Measurements from ENCODE around the gene KDM2A. TPM values are rescaled to one million over a fixed set of nuclear protein-coding genes. Genes with fewer than 3 reads are reported as not detected.
"Not testable (repeated sequence)": the region's sequence is repeated elsewhere in the genome, so short reads cannot be mapped to it uniquely, and the experiment has no call there.

Gene KDM2A
- total RNA-seq, 1 experiment from 2014 or later, result 121 TPM

DNA sequence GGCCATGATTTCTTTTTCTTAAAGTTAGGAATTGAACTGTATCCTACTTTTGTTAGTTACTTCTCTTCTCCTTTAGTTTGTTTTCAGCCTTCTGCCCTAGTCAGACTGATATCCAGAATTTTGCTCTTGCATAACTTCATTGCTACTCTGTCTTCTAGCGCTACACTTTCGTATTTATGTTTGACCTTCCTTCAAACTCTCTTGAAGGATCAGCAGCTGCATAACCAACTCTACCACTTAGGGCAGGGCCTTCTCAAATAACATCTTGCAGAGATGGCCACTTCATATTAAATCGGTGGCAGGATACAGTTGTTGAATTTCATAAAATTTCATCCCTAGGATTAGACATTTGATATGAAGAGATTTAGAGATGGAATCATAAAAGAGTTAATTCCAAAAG is 43.9 kb downstream of the KDM2A start:
- intact Hi-C loops (cut with micrococcal nuclease; ENCODE audit: unreplicated experiment), result no loop called here
- Histone ChIP-seq H3K27ac (ENCODE audit: low read depth, low read length, poor library complexity, severe bottlenecking) (no peak overlapping the region), H3K36me3 (ENCODE audit: insufficient read depth, low read length, poor library complexity, severe bottlenecking) (no peaks in the 10 kb centered on the region), H3K4me3 (ENCODE audit: low read depth, low read length, poor library complexity, severe bottlenecking) (no peak overlapping the region), H3K27me3 (replicated peaks; ENCODE audit: insufficient read depth, low read depth, low read length, poor library complexity) (no peaks in the 10 kb centered on the region), H3K9me3 (ENCODE audit: low read depth, low read length, poor library complexity, severe bottlenecking) (no peaks in the 10 kb centered on the region), H3K4me1 (ENCODE audit: insufficient read depth, low read length, poor library complexity, severe bottlenecking) (peaks cover 47% of the 10 kb centered on the region)
- no TSS peak for BruUV-seq (replicated peaks)
- ChIA-PET POLR2A (ENCODE audit: low non-redundant PET) (no interaction called here), CTCF (no interaction called here)
- TF ChIP-seq EZH2 (IDR thresholded peaks at IDR 0.05; ENCODE audit: borderline replicate concordance, low read depth, low read length, poor library complexity, severe bottlenecking), result no peak
- no peak for TF ChIP-seq CTCF (conservative IDR thresholded peaks at IDR 0.05; ENCODE audit: low read depth, low read length)
- no peak for DNase-seq (ENCODE audit: low spot score)

DNA sequence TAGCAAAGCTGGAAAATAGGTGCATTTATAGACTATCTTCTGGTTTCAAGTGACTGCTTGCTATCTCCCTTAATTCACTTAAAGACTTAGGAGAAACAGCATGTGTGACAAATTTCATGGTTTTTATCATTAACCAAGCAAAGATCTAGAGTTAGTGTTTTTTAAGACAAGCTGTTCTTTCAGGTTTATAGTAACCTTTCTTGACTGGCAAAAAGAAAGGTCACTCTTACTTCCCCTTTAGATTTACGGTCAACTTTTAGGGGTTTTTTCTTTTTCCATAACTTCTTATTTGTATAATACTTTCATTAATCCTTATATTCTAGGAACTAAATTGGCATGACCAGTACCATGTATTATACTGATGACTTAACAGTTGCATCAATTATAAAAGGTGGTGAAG is 46.6 kb downstream of the KDM2A start:
- TF ChIP-seq CTCF (conservative IDR thresholded peaks at IDR 0.05; ENCODE audit: low read depth, low read length), result no peak
- TF ChIP-seq EZH2 (IDR thresholded peaks at IDR 0.05; ENCODE audit: borderline replicate concordance, low read depth, low read length, poor library complexity, severe bottlenecking), result no peak
- Histone ChIP-seq H3K27me3 (replicated peaks; ENCODE audit: insufficient read depth, low read depth, low read length, poor library complexity) (no peaks in the 10 kb centered on the region), H3K4me3 (ENCODE audit: low read depth, low read length, poor library complexity, severe bottlenecking) (no peak overlapping the region), H3K27ac (ENCODE audit: low read depth, low read length, poor library complexity, severe bottlenecking) (no peak overlapping the region), H3K9me3 (ENCODE audit: low read depth, low read length, poor library complexity, severe bottlenecking) (no peaks in the 10 kb centered on the region), H3K36me3 (ENCODE audit: insufficient read depth, low read length, poor library complexity, severe bottlenecking) (no peaks in the 10 kb centered on the region), H3K4me1 (ENCODE audit: insufficient read depth, low read length, poor library complexity, severe bottlenecking) (peaks cover 42% of the 10 kb centered on the region)
- POLR2A ChIA-PET (ENCODE audit: low non-redundant PET), result no interaction called here
- CTCF ChIA-PET, result no interaction called here
- intact Hi-C loops (cut with micrococcal nuclease; ENCODE audit: unreplicated experiment), result loop anchor here (5.0 kb wide), 1 partner anchor 83 kb away; no protein-coding TSS in a partner anchor
- no TSS peak for BruUV-seq (replicated peaks)
- DNase-seq (ENCODE audit: low spot score), result no peak

- intact Hi-C loops (cut with micrococcal nuclease; ENCODE audit: unreplicated experiment), result loop anchor here (5.0 kb wide), 1 partner anchor 85 kb away; no protein-coding TSS in a partner anchor
- ChIA-PET CTCF (interaction anchor here (0.7 to 1.0 kb wide), 2 partner anchors 9 to 86 kb away, joined by 4 to 5 read pairs; no protein-coding TSS in a partner anchor), POLR2A (ENCODE audit: low non-redundant PET) (no interaction called here)
- peaks cover 27% of the 10 kb centered on the region for H3K4me1 ChIP-seq (ENCODE audit: insufficient read depth, low read length, poor library complexity, severe bottlenecking)
- DNase-seq (ENCODE audit: low spot score), result no peak
- H3K27ac ChIP-seq (ENCODE audit: low read depth, low read length, poor library complexity, severe bottlenecking), result no peak overlapping the region
- no peak overlapping the region for H3K4me3 ChIP-seq (ENCODE audit: low read depth, low read length, poor library complexity, severe bottlenecking)
- no peaks in the 10 kb centered on the region for H3K9me3 ChIP-seq (ENCODE audit: low read depth, low read length, poor library complexity, severe bottlenecking)
- BruUV-seq (replicated peaks), result no TSS peak
- no peak for TF ChIP-seq EZH2 (IDR thresholded peaks at IDR 0.05; ENCODE audit: borderline replicate concordance, low read depth, low read length, poor library complexity, severe bottlenecking)
- no peaks in the 10 kb centered on the region for H3K36me3 ChIP-seq (ENCODE audit: insufficient read depth, low read length, poor library complexity, severe bottlenecking)
- H3K27me3 ChIP-seq (replicated peaks; ENCODE audit: insufficient read depth, low read depth, low read length, poor library complexity), result no peaks in the 10 kb centered on the region
These were observed 48.0 kb downstream of the KDM2A start for GRCh38 chr11:67167091-67167490.

GRCh38 chr11:67167719-67168118 is 48.7 kb downstream of the KDM2A start:
- Histone ChIP-seq H3K36me3 (ENCODE audit: insufficient read depth, low read length, poor library complexity, severe bottlenecking) (no peaks in the 10 kb centered on the region), H3K27me3 (replicated peaks; ENCODE audit: insufficient read depth, low read depth, low read length, poor library complexity) (no peaks in the 10 kb centered on the region), H3K27ac (ENCODE audit: low read depth, low read length, poor library complexity, severe bottlenecking) (peak overlapping the region; percentile 34), H3K4me3 (ENCODE audit: low read depth, low read length, poor library complexity, severe bottlenecking) (no peak overlapping the region), H3K4me1 (ENCODE audit: insufficient read depth, low read length, poor library complexity, severe bottlenecking) (peaks cover 27% of the 10 kb centered on the region), H3K9me3 (ENCODE audit: low read depth, low read length, poor library complexity, severe bottlenecking) (no peaks in the 10 kb centered on the region)
- POLR2A ChIA-PET (ENCODE audit: low non-redundant PET), result no interaction called here
- CTCF ChIA-PET, result interaction anchor here (0.7 to 1.0 kb wide), 2 partner anchors 9 to 87 kb away, joined by 4 to 5 read pairs; no protein-coding TSS in a partner anchor
- DNase-seq (ENCODE audit: low spot score), result no peak
- intact Hi-C loops (cut with micrococcal nuclease; ENCODE audit: unreplicated experiment), result loop anchor here (5.0 kb wide), 1 partner anchor 85 kb away; no protein-coding TSS in a partner anchor
- no TSS peak for BruUV-seq (replicated peaks)
- TF ChIP-seq EZH2 (IDR thresholded peaks at IDR 0.05; ENCODE audit: borderline replicate concordance, low read depth, low read length, poor library complexity, severe bottlenecking), result no peak
- TF ChIP-seq CTCF (conservative IDR thresholded peaks at IDR 0.05; ENCODE audit: low read depth, low read length), result no peak

- H3K9me3 ChIP-seq (ENCODE audit: low read depth, low read length, poor library complexity, severe bottlenecking); BruUV-seq (replicated peaks); H3K27me3 ChIP-seq (replicated peaks; ENCODE audit: insufficient read depth, low read depth, low read length, poor library complexity); POLR2A ChIA-PET (ENCODE audit: low non-redundant PET); H3K27ac ChIP-seq (ENCODE audit: low read depth, low read length, poor library complexity, severe bottlenecking); H3K4me3 ChIP-seq (ENCODE audit: low read depth, low read length, poor library complexity, severe bottlenecking); H3K36me3 ChIP-seq (ENCODE audit: insufficient read depth, low read length, poor library complexity, severe bottlenecking); DNase-seq (ENCODE audit: low spot score): not testable (repeated sequence)
- intact Hi-C loops (cut with micrococcal nuclease; ENCODE audit: unreplicated experiment), result loop anchor here (5.0 kb wide), 1 partner anchor 87 kb away; no protein-coding TSS in a partner anchor
- CTCF ChIA-PET, result interaction anchor here (0.6 kb wide), 1 partner anchor 12 kb away, joined by 3 read pairs; no protein-coding TSS in a partner anchor
- peaks cover 27% of the 10 kb centered on the region for H3K4me1 ChIP-seq (ENCODE audit: insufficient read depth, low read length, poor library complexity, severe bottlenecking)
These were observed 49.8 kb downstream of the KDM2A start for GRCh38 chr11:67168911-67169310.
